Tibial artery (tissue), 4 donors: Measurements from ENCODE around the gene LIG4.

Experiments
- DNase-seq, 2 donors: peaks; one replicate each; pipeline ENCODE4 v3.0.0-alpha.2; 2019
- H3K27ac ChIP-seq, 2 donors: fragments of 200-600 bp; sonication (generic) in 1 of 2; 1 replicate in 1 of 2; 2 replicates in 1 of 2; pipeline ENCODE4 v1.5.1; 2018 to 2019; ENCODE audit warnings: mild to moderate bottlenecking in 1 of 2
- H3K27me3 ChIP-seq, 2 donors: fragments of 200-600 bp; sonication (generic) in 1 of 2; one replicate each; pipeline versions ENCODE4 v1.5.1 to v1.6.0; 2016 to 2019
- H3K36me3 ChIP-seq, 3 donors: fragments of 200-600 bp; sonication (generic) in 2 of 3; one replicate each; pipeline ENCODE4 v1.5.1; 2016 to 2019; ENCODE audit warnings: mild to moderate bottlenecking in 2 of 3
- H3K4me1 ChIP-seq, 4 donors: fragments of 200-600 bp; sonication (generic) in 2 of 4; 1 replicate in 3 of 4; 2 replicates in 1 of 4; pipeline ENCODE4 v1.5.1; 2016 to 2019
- H3K4me3 ChIP-seq, 2 donors: fragments of 200-600 bp; sonication (generic) in 1 of 2; 1 replicate in 1 of 2; 2 replicates in 1 of 2; pipeline ENCODE4 v1.5.1; 2018 to 2019; ENCODE audit warnings: mild to moderate bottlenecking in 2 of 2
- H3K9me3 ChIP-seq, 3 donors: fragments of 200-600 bp; sonication (generic) in 1 of 3; one replicate each; pipeline ENCODE4 v1.5.1; 2016 to 2019
- CTCF ChIP-seq, 2 experiments: fragments of 200-600 bp in 1 of 2; fragments of 450-650 bp in 1 of 2; IDR thresholded peaks; one replicate each; pipeline ENCODE4 v1.5.1; 2017 to 2019; ENCODE audit warnings: antibody characterized with exemption in 2 of 2, mild to moderate bottlenecking in 1 of 2, moderate library complexity in 1 of 2
- intact Hi-C: fragments of 100-400 bp; cut with DNase I; formaldehyde crosslinking; loops from one replicate; pipeline ENCODE4 v1.15.0; 2023; ENCODE audit warnings: low total_unique reads

Gene LIG4

GRCh38 chr13:108210551-108210950 is 4.8 kb downstream of the LIG4 start:
- H3K4me1 ChIP-seq, result peaks cover 0 to 12% (median 5%) of the 10 kb centered on the region in 4 donors
- H3K4me3 ChIP-seq, result no peak overlapping the region
- intact Hi-C loops, result loop anchor here (10.0 kb wide), 1 partner anchor 1646 kb away; the partner anchor contains the start of gene ARGLU1
- no peaks in the 10 kb centered on the region for H3K27me3 ChIP-seq
- H3K9me3 ChIP-seq, result peaks cover 0 to 11% (median 2%) of the 10 kb centered on the region in 3 donors
- peaks cover 21 to 27% (median 26%) of the 10 kb centered on the region in 3 donors for H3K36me3 ChIP-seq
- DNase-seq, result no peak
- no peak for TF ChIP-seq CTCF (IDR thresholded peaks at IDR 0.05)
- H3K27ac ChIP-seq, result no peak overlapping the region

DNA sequence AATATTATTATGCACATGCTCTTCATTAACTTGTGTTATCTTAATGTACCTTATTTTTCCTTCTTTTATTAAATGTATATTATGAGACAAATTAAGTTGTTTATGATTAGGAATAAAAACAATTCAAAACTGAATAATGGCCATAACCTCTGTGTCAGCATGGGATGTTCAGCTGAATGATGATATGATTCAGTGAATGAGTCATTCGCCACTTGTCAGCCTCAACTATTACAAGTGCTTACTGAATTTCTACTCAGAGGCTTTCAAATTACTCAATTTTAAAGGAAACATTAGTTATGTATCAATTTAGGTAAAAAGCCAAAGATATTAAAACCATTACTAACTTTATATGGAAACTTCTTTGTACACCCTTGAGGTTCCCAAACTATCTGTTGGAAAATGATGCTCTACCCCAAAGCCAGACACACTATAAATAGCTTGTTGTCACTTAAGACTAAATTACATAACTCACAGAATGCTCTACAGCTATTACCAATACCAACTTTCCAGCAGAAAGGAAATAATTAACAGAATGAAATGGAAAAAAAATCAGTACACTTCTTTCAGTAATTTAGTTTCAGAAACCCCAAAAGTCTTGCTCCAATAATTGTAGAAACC is 14.4 kb downstream of the LIG4 start:
- no peaks in the 10 kb centered on the region for H3K9me3 ChIP-seq
- no peaks in the 10 kb centered on the region for H3K27me3 ChIP-seq
- no peak overlapping the region for H3K4me3 ChIP-seq
- H3K36me3 ChIP-seq, result no peaks in the 10 kb centered on the region
- H3K4me1 ChIP-seq, result no peaks in the 10 kb centered on the region
- intact Hi-C loops, result no loop called here
- TF ChIP-seq CTCF (IDR thresholded peaks at IDR 0.05), result no peak
- H3K27ac ChIP-seq, result no peak overlapping the region
- DNase-seq, result no peak

GRCh38 chr13:108195861-108196260 is 19.5 kb downstream of the LIG4 start:
- Histone ChIP-seq H3K9me3 (peaks cover 0 to 10% (median 0%) of the 10 kb centered on the region in 3 donors), H3K4me1 (no peaks in the 10 kb centered on the region), H3K4me3 (no peak overlapping the region), H3K27me3 (no peaks in the 10 kb centered on the region), H3K36me3 (no peaks in the 10 kb centered on the region), H3K27ac (no peak overlapping the region)
- no peak for TF ChIP-seq CTCF (IDR thresholded peaks at IDR 0.05)
- intact Hi-C loops, result no loop called here
- DNase-seq, result no peak

GRCh38 chr13:108195146-108195545 is 20.2 kb downstream of the LIG4 start:
- H3K27me3 ChIP-seq, result no peaks in the 10 kb centered on the region

DNA sequence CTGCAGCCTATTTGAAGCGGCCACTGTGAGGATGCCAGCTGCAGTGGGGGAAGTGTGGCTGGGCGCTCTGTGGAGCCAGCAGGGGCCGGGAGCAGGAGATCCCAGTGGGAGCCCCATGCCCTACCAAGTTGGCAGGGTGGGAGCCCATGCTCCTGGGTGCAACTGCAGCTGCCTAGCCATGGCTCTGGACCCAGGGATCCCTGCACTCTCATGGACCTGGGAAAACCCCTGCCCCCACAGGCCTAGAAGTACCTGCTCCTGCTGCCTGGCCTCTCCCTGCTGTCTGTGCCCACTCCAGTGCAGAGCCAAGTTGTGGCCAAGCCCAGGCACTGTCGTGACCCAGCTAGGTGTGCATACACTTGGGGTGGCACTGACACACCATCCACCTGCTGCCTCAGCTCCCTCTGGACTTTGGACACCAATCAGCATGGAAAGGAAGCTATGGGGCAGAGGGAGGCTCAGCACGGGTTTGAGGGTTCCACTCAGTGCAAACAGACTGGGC is 20.9 kb downstream of the LIG4 start:
- no peak for TF ChIP-seq CTCF (IDR thresholded peaks at IDR 0.05)
- no peak for DNase-seq
- intact Hi-C loops, result no loop called here
- Histone ChIP-seq H3K36me3 (no peaks in the 10 kb centered on the region), H3K27ac (no peak overlapping the region), H3K27me3 (no peaks in the 10 kb centered on the region), H3K4me3 (no peak overlapping the region), H3K9me3 (peaks cover 0 to 10% (median 0%) of the 10 kb centered on the region in 3 donors), H3K4me1 (no peaks in the 10 kb centered on the region)

More at GRCh38 chr13:108195146-108195545, 20.2 kb downstream of the LIG4 start:
- Histone ChIP-seq H3K4me1 (no peaks in the 10 kb centered on the region), H3K9me3 (peaks cover 0 to 10% (median 0%) of the 10 kb centered on the region in 3 donors), H3K27ac (no peak overlapping the region), H3K36me3 (no peaks in the 10 kb centered on the region), H3K4me3 (no peak overlapping the region)
- no peak for DNase-seq
- TF ChIP-seq CTCF (IDR thresholded peaks at IDR 0.05), result no peak
- intact Hi-C loops, result no loop called here
